CD14-positive monocyte (primary cell): ENCODE data around the gene GRIN2A. TPM values are rescaled to one million over a fixed set of nuclear protein-coding genes. Genes with fewer than 3 reads are reported as not detected.

Experiments used
- DNase-seq, 3 donors: peaks; one replicate each; pipeline ENCODE4 v3.0.0-alpha.2; 2011 to 2022
- H2AFZ ChIP-seq: 2 replicates; pipeline ENCODE4 v1.6.0; 2012; ENCODE audit warnings: mild to moderate bottlenecking, low read depth, low read length, inconsistent platforms; ENCODE audit not compliant: insufficient read depth, poor library complexity, severe bottlenecking
- H3K27ac ChIP-seq, 2 donors: 1 replicate in 1 of 2; 2 replicates in 1 of 2; pipeline ENCODE4 v1.5.1; 2012 to 2013; ENCODE audit warnings: low read length in 2 of 2, control low read depth in 1 of 2, inconsistent platforms in 1 of 2, low read depth in 1 of 2, mild to moderate bottlenecking in 1 of 2
- H3K27me3 ChIP-seq, 2 donors: one replicate each; pipeline versions ENCODE4 v1.6.0 to v1.6.1; 2011 to 2013; ENCODE audit warnings: low read length in 2 of 2; ENCODE audit not compliant: control insufficient read depth in 2 of 2, insufficient read depth in 2 of 2
- H3K36me3 ChIP-seq, 2 donors: replicated peaks in 1 of 2; 1 replicate in 1 of 2; 2 replicates in 1 of 2; pipeline versions ENCODE4 v1.5.1 to v1.6.1; 2012 to 2013; ENCODE audit warnings: low read length in 2 of 2, control low read depth in 1 of 2, inconsistent platforms in 1 of 2, mild to moderate bottlenecking in 1 of 2; ENCODE audit not compliant: insufficient read depth in 2 of 2, control insufficient read depth in 1 of 2
- H3K4me1 ChIP-seq, 2 donors: 1 replicate in 1 of 2; 2 replicates in 1 of 2; pipeline versions ENCODE4 v1.5.1 to v1.6.1; 2012 to 2013; ENCODE audit warnings: low read length in 2 of 2, control low read depth in 1 of 2, inconsistent platforms in 1 of 2, mild to moderate bottlenecking in 1 of 2, moderate library complexity in 1 of 2; ENCODE audit not compliant: insufficient read depth in 2 of 2, control insufficient read depth in 1 of 2
- H3K4me2 ChIP-seq: replicated peaks from 2 replicates; pipeline ENCODE3; 2012; ENCODE audit warnings: low read length, moderate library complexity, mild to moderate bottlenecking; ENCODE audit not compliant: poor library complexity, severe bottlenecking; ENCODE audit errors: extremely low read depth
- H3K4me3 ChIP-seq, 3 experiments: fragments of 200-600 bp in 1 of 3; sonication (generic) in 1 of 3; replicated peaks in 1 of 3; 1 replicate in 2 of 3; 2 replicates in 1 of 3; pipeline ENCODE4 v1.5.1; 2011 to 2013; ENCODE audit warnings: low read length in 3 of 3, mild to moderate bottlenecking in 3 of 3, control low read depth in 2 of 3, low read depth in 2 of 3, inconsistent platforms in 1 of 3, moderate library complexity in 1 of 3
- H3K79me2 ChIP-seq: 2 replicates; pipeline ENCODE4 v1.6.0; 2012; ENCODE audit warnings: mild to moderate bottlenecking, control low read depth, inconsistent platforms, low read length, moderate library complexity; ENCODE audit not compliant: insufficient read depth
- H3K9ac ChIP-seq: 2 replicates; pipeline ENCODE4 v1.6.0; 2017; ENCODE audit warnings: low read length, mild to moderate bottlenecking; ENCODE audit not compliant: insufficient read depth, poor library complexity, severe bottlenecking
- H3K9me3 ChIP-seq, 2 donors: replicated peaks in 1 of 2; 1 replicate in 1 of 2; 2 replicates in 1 of 2; pipeline versions ENCODE4 v1.5.1 to v1.6.1; 2012 to 2013; ENCODE audit warnings: low read length in 2 of 2, control low read depth in 1 of 2; ENCODE audit not compliant: control insufficient read depth in 1 of 2, insufficient read depth in 1 of 2
- H4K20me1 ChIP-seq: 2 replicates; pipeline ENCODE4 v1.6.0; 2012; ENCODE audit warnings: mild to moderate bottlenecking, low read length, control low read depth, moderate library complexity; ENCODE audit not compliant: insufficient read depth
- H3K27ac Mint-ChIP-seq, 7 donors: one replicate each; pipeline ENCODE4 v1.8.0; 2020; ENCODE audit warnings: mild to moderate bottlenecking in 7 of 7, mixed read lengths in 7 of 7, moderate library complexity in 6 of 7, inconsistent platforms in 2 of 7
- H3K27me3 Mint-ChIP-seq, 3 donors: one replicate each; pipeline ENCODE4 v1.8.0; 2021 to 2022; ENCODE audit warnings: low read depth in 3 of 3, mild to moderate bottlenecking in 3 of 3, mixed read lengths in 3 of 3, moderate library complexity in 3 of 3, inconsistent platforms in 1 of 3
- H3K36me3 Mint-ChIP-seq, 2 donors: one replicate each; pipeline ENCODE4 v1.8.0; 2020; ENCODE audit warnings: mixed read lengths in 2 of 2, inconsistent platforms in 1 of 2, mild to moderate bottlenecking in 1 of 2
- H3K4me1 Mint-ChIP-seq: one replicate; pipeline ENCODE4 v1.8.0; 2020; ENCODE audit warnings: mild to moderate bottlenecking, mixed read lengths
- H3K4me3 Mint-ChIP-seq, 2 donors: one replicate each; pipeline ENCODE4 v1.8.0; 2020; ENCODE audit warnings: mild to moderate bottlenecking in 2 of 2, mixed read lengths in 2 of 2, moderate library complexity in 1 of 2
- H3K9me3 Mint-ChIP-seq, 7 donors: one replicate each; pipeline ENCODE4 v1.8.0; 2020 to 2022; ENCODE audit warnings: mixed read lengths in 7 of 7, mild to moderate bottlenecking in 6 of 7, moderate library complexity in 6 of 7, inconsistent platforms in 2 of 7
- CTCF ChIP-seq: fragments of 200-600 bp; IDR thresholded peaks from one replicate; pipeline ENCODE4 v1.8.0; 2022; ENCODE audit warnings: antibody characterized with exemption, mild to moderate bottlenecking
- WGBS: methylation state at CpG from one replicate; pipeline ENCODE4 v1.1.5; 2013; ENCODE audit warnings: missing lambda C conversion rate; ENCODE audit not compliant: insufficient coverage; 5-methylcytosine and 5-hydroxymethylcytosine counted together
- intact Hi-C, 2 donors: fragments of 100-400 bp; cut with micrococcal nuclease; formaldehyde crosslinking; loops; one replicate each; pipeline versions ENCODE4 v1.15.0 to v1.15.1; 2023
- polyA plus RNA-seq, 3 donors: library from polyadenylated mRNA; depleted of rRNA in 1 of 3; unstranded in 2 of 3; stranded (reverse) in 1 of 3; fragments of 300-500 nt in 2 of 3; fragments of >200 nt in 1 of 3; fragmentation: Illumina TruSeq in 2 of 3; gene quantifications; 1 replicate in 2 of 3; 2 replicates in 1 of 3; pipeline ENCODE4 v1.2.3, GENCODE V29; 2012 to 2021

The GRIN2A gene
- polyA plus RNA-seq, 3 donors: not detected

GRCh38 chr16:9818702-9819101 is 363.5 kb downstream of the GRIN2A start:
- DNase-seq: no peak
- no peak overlapping the region for H3K4me2 ChIP-seq
- no CpG with 5 or more reads among the region's 1 CpG for WGBS
- no peaks in the 10 kb centered on the region for H3K36me3 Mint-ChIP-seq
- no peak overlapping the region for H2AFZ ChIP-seq
- H3K79me2 ChIP-seq: no peaks in the 10 kb centered on the region
- no peak for TF ChIP-seq CTCF
- H3K27ac Mint-ChIP-seq: no peak overlapping the region
- peaks cover 0 to 2% (median 0%) of the 10 kb centered on the region in 3 donors for H3K27me3 Mint-ChIP-seq
- H3K9me3 ChIP-seq: no peaks in the 10 kb centered on the region
- H3K27me3 ChIP-seq: no peaks in the 10 kb centered on the region
- no peak overlapping the region for H3K27ac ChIP-seq
- H3K36me3 ChIP-seq: no peaks in the 10 kb centered on the region
- H3K9me3 Mint-ChIP-seq: peaks cover 0 to 5% (median 0%) of the 10 kb centered on the region in 7 donors
- no peak overlapping the region for H3K9ac ChIP-seq
- no peaks in the 10 kb centered on the region for H3K4me1 Mint-ChIP-seq
- H3K4me1 ChIP-seq: no peaks in the 10 kb centered on the region
- H3K4me3 ChIP-seq: no peak overlapping the region
- no peak overlapping the region for H3K4me3 Mint-ChIP-seq
- no peaks in the 10 kb centered on the region for H4K20me1 ChIP-seq
- intact Hi-C loops: no loop called here

- Mint-ChIP-seq H3K4me3 (no peak overlapping the region), H3K4me1 (no peaks in the 10 kb centered on the region), H3K9me3 (peaks cover 0 to 5% (median 0%) of the 10 kb centered on the region in 7 donors), H3K36me3 (no peaks in the 10 kb centered on the region), H3K27me3 (peaks cover 0 to 2% (median 0%) of the 10 kb centered on the region in 3 donors), H3K27ac (no peak overlapping the region)
- Histone ChIP-seq H3K9me3 (no peaks in the 10 kb centered on the region), H3K27me3 (no peaks in the 10 kb centered on the region), H3K4me1 (no peaks in the 10 kb centered on the region), H3K79me2 (no peaks in the 10 kb centered on the region), H3K9ac (no peak overlapping the region), H3K4me3 (no peak overlapping the region), H2AFZ (no peak overlapping the region), H4K20me1 (no peaks in the 10 kb centered on the region), H3K27ac (no peak overlapping the region), H3K36me3 (no peaks in the 10 kb centered on the region), H3K4me2 (no peak overlapping the region)
- no peak for DNase-seq
- intact Hi-C loops: no loop called here
- TF ChIP-seq CTCF: no peak
- 100% methylated on average over 1 of the region's 4 CpGs for WGBS
Measured at GRCh38 chr16:9817586-9817985, 364.6 kb downstream of the GRIN2A start.
